PC-9 (cell line): ENCODE measurements around the gene SLC6A18. TPM values are rescaled to one million over a fixed set of nuclear protein-coding genes. Genes with fewer than 3 reads are reported as not detected.

Experiments used
- BruUV-seq: library from RNA; stranded (reverse); fragments of 400-500 nt; replicated peaks from 2 replicates; lab custom pipeline; 2021; lab: Mats Ljungman, UMichigan
- CTCF ChIA-PET: fragments of 300-600 bp; sonication (Branson Sonifier 250); formaldehyde crosslinking; loops from one replicate; lab custom pipeline; 2022; ENCODE audit warnings: antibody characterized with exemption; lab: Charles Lee
- POLR2A ChIA-PET: fragments of 300-600 bp; sonication (Branson Sonifier 250); formaldehyde crosslinking; loops from one replicate; lab custom pipeline; 2022; ENCODE audit warnings: antibody characterized with exemption; ENCODE audit not compliant: unreplicated experiment; lab: Charles Lee
- DNase-seq, 2 experiments: peaks; one replicate each; pipeline versions ENCODE4 v3.0.0 to v3.0.0-alpha.2; 2015 to 2022; ENCODE audit warnings: mixed read lengths in 1 of 2
- H2AFZ ChIP-seq: fragments of 200-600 bp; sonication (generic); 2 replicates; pipeline ENCODE4 v1.8.1; 2017; ENCODE audit warnings: antibody characterized with exemption
- H3F3A ChIP-seq: fragments of 200-600 bp; sonication (generic); 2 replicates; pipeline ENCODE4 v1.8.1; 2017; ENCODE audit warnings: antibody characterized with exemption, mild to moderate bottlenecking, low read depth; ENCODE audit not compliant: insufficient read depth
- H3K27ac ChIP-seq: fragments of 200-600 bp; sonication (generic); 2 replicates; pipeline ENCODE4 v1.6.1; 2016; ENCODE audit warnings: mixed run types
- H3K27me3 ChIP-seq: fragments of 200-600 bp; sonication (generic); 2 replicates; pipeline ENCODE4 v1.6.1; 2016; ENCODE audit warnings: low read depth, mixed run types; ENCODE audit not compliant: insufficient read depth
- H3K36me3 ChIP-seq: fragments of 200-600 bp; sonication (generic); 2 replicates; pipeline ENCODE4 v1.6.1; 2016; ENCODE audit warnings: low read depth, mixed run types
- H3K4me1 ChIP-seq: fragments of 200-600 bp; sonication (generic); replicated peaks from 2 replicates; pipeline ENCODE4 v1.6.1; 2016; ENCODE audit warnings: mixed run types; ENCODE audit not compliant: insufficient read depth
- H3K4me2 ChIP-seq: fragments of 200-600 bp; sonication (generic); 2 replicates; pipeline ENCODE4 v1.6.1; 2017; ENCODE audit warnings: mixed run types
- H3K4me3 ChIP-seq: fragments of 200-600 bp; sonication (generic); 2 replicates; pipeline ENCODE4 v1.6.1; 2016; ENCODE audit warnings: mixed run types
- H3K79me2 ChIP-seq: fragments of 200-600 bp; sonication (generic); 2 replicates; pipeline ENCODE4 v1.6.1; 2017; ENCODE audit warnings: low read depth, mixed run types
- H3K9me2 ChIP-seq: fragments of 200-600 bp; sonication (generic); 2 replicates; pipeline ENCODE4 v1.8.1; 2017; ENCODE audit warnings: mild to moderate bottlenecking; ENCODE audit not compliant: insufficient read depth
- H3K9me3 ChIP-seq: fragments of 200-600 bp; sonication (generic); 2 replicates; pipeline ENCODE4 v1.8.1; 2016; ENCODE audit warnings: low read depth; ENCODE audit not compliant: insufficient read depth
- H4K20me1 ChIP-seq: fragments of 200-600 bp; sonication (generic); 2 replicates; pipeline ENCODE4 v1.8.1; 2017; ENCODE audit not compliant: insufficient read depth
- EZH2 ChIP-seq: fragments of 200-600 bp; sonication (generic); IDR thresholded peaks from 2 replicates; pipeline ENCODE4 v1.8.0; 2017; ENCODE audit warnings: antibody characterized with exemption, low read depth
- intact Hi-C: fragments of 100-400 bp; cut with micrococcal nuclease; formaldehyde crosslinking; loops from one replicate; pipeline ENCODE4 v1.10.0; 2022; ENCODE audit not compliant: unreplicated experiment
- total RNA-seq: library from RNA; stranded (reverse); gene quantifications from 2 replicates; pipeline ENCODE4 v1.2.3, GENCODE V29; 2021
- TF ChIP-seq, protein P1 (sequence below): fragments of 200-600 bp; sonication (generic); conservative IDR thresholded peaks from 2 replicates; pipeline ENCODE4 v1.6.1; 2017; ENCODE audit warnings: mixed run types, antibody characterized with exemption, mild to moderate bottlenecking, moderate library complexity

SLC6A18 gene
- total RNA-seq, 1 experiment from 2014 or later = not detected

DNA sequence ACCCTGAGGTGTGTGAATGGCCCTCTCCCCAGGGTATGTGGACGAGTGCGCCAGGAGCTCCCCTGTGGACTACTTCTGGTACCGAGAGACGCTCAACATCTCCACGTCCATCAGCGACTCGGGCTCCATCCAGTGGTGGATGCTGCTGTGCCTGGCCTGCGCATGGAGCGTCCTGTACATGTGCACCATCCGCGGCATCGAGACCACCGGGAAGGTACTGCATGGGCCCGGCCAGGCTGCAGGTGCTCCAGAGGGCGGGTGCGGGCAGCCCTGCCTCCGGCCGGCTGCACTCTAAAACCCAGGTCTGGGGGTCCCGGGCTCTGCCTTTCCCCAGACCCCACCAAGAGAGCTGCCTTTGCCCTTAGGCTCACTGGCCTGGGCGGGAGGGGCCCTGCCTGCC is 12.9 kb upstream of the SLC6A18 start:
- Histone ChIP-seq H3K27ac (no peak overlapping the region), H3K27me3 (peaks cover 75% of the 10 kb centered on the region), H3K79me2 (no peaks in the 10 kb centered on the region), H2AFZ (no peak overlapping the region), H3K4me1 (no peaks in the 10 kb centered on the region), H4K20me1 (peaks cover 11% of the 10 kb centered on the region), H3K9me2 (no peaks in the 10 kb centered on the region), H3K4me3 (no peak overlapping the region), H3K4me2 (no peak overlapping the region), H3F3A (no peaks in the 10 kb centered on the region; the same call in 1 of the 2 replicates), H3K36me3 (no peaks in the 10 kb centered on the region), H3K9me3 (no peaks in the 10 kb centered on the region)
- intact Hi-C loops = no loop called here
- CTCF ChIA-PET = no interaction called here
- DNase-seq = no peak
- POLR2A ChIA-PET = no interaction called here
- no peak for TF ChIP-seq EZH2
- TF ChIP-seq, protein P1, sequence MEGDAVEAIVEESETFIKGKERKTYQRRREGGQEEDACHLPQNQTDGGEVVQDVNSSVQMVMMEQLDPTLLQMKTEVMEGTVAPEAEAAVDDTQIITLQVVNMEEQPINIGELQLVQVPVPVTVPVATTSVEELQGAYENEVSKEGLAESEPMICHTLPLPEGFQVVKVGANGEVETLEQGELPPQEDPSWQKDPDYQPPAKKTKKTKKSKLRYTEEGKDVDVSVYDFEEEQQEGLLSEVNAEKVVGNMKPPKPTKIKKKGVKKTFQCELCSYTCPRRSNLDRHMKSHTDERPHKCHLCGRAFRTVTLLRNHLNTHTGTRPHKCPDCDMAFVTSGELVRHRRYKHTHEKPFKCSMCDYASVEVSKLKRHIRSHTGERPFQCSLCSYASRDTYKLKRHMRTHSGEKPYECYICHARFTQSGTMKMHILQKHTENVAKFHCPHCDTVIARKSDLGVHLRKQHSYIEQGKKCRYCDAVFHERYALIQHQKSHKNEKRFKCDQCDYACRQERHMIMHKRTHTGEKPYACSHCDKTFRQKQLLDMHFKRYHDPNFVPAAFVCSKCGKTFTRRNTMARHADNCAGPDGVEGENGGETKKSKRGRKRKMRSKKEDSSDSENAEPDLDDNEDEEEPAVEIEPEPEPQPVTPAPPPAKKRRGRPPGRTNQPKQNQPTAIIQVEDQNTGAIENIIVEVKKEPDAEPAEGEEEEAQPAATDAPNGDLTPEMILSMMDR = no peak
- BruUV-seq = no TSS peak

DNA sequence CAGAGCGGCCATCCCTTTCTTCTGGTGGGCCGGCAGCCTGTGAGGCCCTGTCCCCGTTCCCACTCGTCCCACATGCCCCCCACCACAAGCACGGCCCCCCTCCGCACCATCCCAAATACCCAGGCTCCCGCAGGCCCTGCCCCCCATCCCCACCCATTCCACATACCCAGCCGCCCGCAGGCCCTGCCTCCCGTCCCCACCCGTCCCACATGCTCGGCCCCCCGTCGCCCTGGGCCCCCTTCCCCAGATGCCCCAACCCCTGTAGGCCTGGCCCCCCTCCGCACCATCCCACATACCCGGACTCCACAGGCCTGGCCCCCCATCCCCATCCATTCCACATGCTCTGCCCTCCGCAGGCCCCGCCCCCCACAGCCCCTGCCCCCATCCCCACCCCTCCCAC is 12.3 kb upstream of the SLC6A18 start:
- CTCF ChIA-PET = no interaction called here

DNA sequence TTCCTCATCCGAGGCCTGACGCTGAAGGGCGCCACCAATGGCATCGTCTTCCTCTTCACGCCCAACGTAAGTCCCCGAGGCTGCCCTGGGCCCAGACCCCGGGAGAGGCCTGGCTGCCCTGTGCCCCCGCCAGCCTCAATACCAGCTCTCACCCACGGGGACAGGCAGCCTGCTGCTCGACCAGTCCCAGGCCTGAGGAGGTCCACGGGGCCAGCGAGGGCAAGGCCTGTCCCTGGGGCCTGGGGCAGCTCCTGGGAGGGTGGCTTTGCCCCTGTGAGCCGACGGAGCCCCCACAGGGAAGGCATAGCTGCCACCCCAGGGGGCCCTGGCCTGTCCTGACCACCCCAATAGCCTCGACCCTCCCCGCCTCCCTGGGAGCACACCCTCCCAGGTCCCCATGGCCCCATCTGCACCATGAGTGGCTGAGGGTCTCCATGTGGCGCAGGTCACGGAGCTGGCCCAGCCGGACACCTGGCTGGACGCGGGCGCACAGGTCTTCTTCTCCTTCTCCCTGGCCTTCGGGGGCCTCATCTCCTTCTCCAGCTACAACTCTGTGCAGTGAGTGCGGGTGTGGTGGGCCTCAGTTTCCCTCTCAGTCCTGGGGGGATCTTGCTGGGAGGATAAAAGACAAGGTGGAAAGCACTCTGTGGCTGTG is 11.5 kb upstream of the SLC6A18 start:
- Histone ChIP-seq H3K4me3 (no peak overlapping the region), H2AFZ (no peak overlapping the region), H3K9me3 (no peaks in the 10 kb centered on the region), H3K27me3 (peaks cover 75% of the 10 kb centered on the region), H3K79me2 (no peaks in the 10 kb centered on the region), H3K9me2 (no peaks in the 10 kb centered on the region), H4K20me1 (peaks cover 11% of the 10 kb centered on the region; the same call in 1 of the 2 replicates), H3K27ac (no peak overlapping the region), H3K4me1 (no peaks in the 10 kb centered on the region), H3F3A (no peaks in the 10 kb centered on the region), H3K4me2 (no peak overlapping the region), H3K36me3 (no peaks in the 10 kb centered on the region)
- ChIA-PET CTCF (no interaction called here), POLR2A (no interaction called here)
- no peak for DNase-seq
- no peak for TF ChIP-seq EZH2
- BruUV-seq = no TSS peak
- intact Hi-C loops = no loop called here

More for the DNA sequence above, 12.3 kb upstream of the SLC6A18 start:
- Histone ChIP-seq H3K9me2 (no peaks in the 10 kb centered on the region), H3K4me3 (no peak overlapping the region), H2AFZ (no peak overlapping the region), H3F3A (no peaks in the 10 kb centered on the region), H3K4me2 (no peak overlapping the region), H4K20me1 (peaks cover 11% of the 10 kb centered on the region; the same call in 1 of the 2 replicates), H3K79me2 (no peaks in the 10 kb centered on the region), H3K9me3 (no peaks in the 10 kb centered on the region), H3K27ac (no peak overlapping the region), H3K4me1 (no peaks in the 10 kb centered on the region), H3K36me3 (no peaks in the 10 kb centered on the region), H3K27me3 (peaks cover 75% of the 10 kb centered on the region)
- TF ChIP-seq EZH2 = no peak
- TF ChIP-seq, protein P1 = no peak
- intact Hi-C loops = no loop called here
- BruUV-seq = no TSS peak
- DNase-seq = no peak
- POLR2A ChIA-PET = no interaction called here
